Thyroid gland (tissue), 4 donors: ENCODE data around the gene COL23A1. TPM values are rescaled to one million over a fixed set of nuclear protein-coding genes. Genes with fewer than 3 reads are reported as not detected.

Experiments used
- DNase-seq, 2 donors: peaks; one replicate each; pipeline ENCODE4 v3.0.0-alpha.2; 2019
- H3K27ac ChIP-seq, 3 donors: fragments of 200-600 bp; sonication (generic); 1 replicate in 2 of 3; 2 replicates in 1 of 3; pipeline ENCODE4 v1.5.1; 2016 to 2019; ENCODE audit warnings: mild to moderate bottlenecking in 1 of 3, moderate library complexity in 1 of 3
- H3K27me3 ChIP-seq: fragments of 200-600 bp; sonication (generic); one replicate; pipeline ENCODE4 v1.5.1; 2019
- H3K36me3 ChIP-seq, 2 donors: fragments of 200-600 bp; sonication (generic); one replicate each; pipeline ENCODE4 v1.5.1; 2016 to 2019
- H3K4me1 ChIP-seq, 2 donors: fragments of 200-600 bp; sonication (generic); one replicate each; pipeline ENCODE4 v1.5.1; 2017 to 2019
- H3K4me3 ChIP-seq, 3 donors: fragments of 200-600 bp; sonication (generic); replicated peaks in 1 of 3; 1 replicate in 2 of 3; 2 replicates in 1 of 3; pipeline ENCODE4 v1.5.1; 2016; ENCODE audit warnings: mild to moderate bottlenecking in 1 of 3
- H3K9me3 ChIP-seq: fragments of 200-600 bp; sonication (generic); one replicate; pipeline ENCODE4 v1.5.1; 2017
- CTCF ChIP-seq, 6 experiments: fragments of 200-600 bp in 3 of 6; fragments of 450-650 bp in 3 of 6; sonication (generic) in 3 of 6; IDR thresholded peaks; one replicate each; pipeline ENCODE4 v1.5.1; 2016 to 2019; ENCODE audit warnings: antibody characterized with exemption in 6 of 6, mild to moderate bottlenecking in 2 of 6, inconsistent platforms in 1 of 6, moderate library complexity in 1 of 6
- POLR2A ChIP-seq, 2 donors: fragments of 450-650 bp; IDR thresholded peaks; one replicate each; pipeline ENCODE4 v1.6.1; 2017; ENCODE audit warnings: antibody characterized with exemption in 2 of 2, mild to moderate bottlenecking in 2 of 2, moderate library complexity in 1 of 2
- WGBS, 2 donors: methylation state at CpG; one replicate each; pipeline ENCODE4 v1.1.5; 2017; 5-methylcytosine and 5-hydroxymethylcytosine counted together
- intact Hi-C: fragments of 100-400 bp; cut with DNase I; formaldehyde crosslinking; loops from one replicate; pipeline ENCODE4 v1.15.1; 2023
- total RNA-seq, 4 donors: library from RNA; depleted of rRNA; stranded (reverse); fragments of >200 nt; gene quantifications; one replicate each; pipeline ENCODE4 v1.2.3, GENCODE V29; 2016

The COL23A1 gene
- total RNA-seq, 4 donors from 2014 or later, result 76.6 to 108 (median 95.7) TPM

- DNase-seq, result no peak
- TF ChIP-seq CTCF (IDR thresholded peaks at IDR 0.05) (no peak), POLR2A (IDR thresholded peaks at IDR 0.05) (no peak)
- Histone ChIP-seq H3K4me3 (no peak overlapping the region), H3K36me3 (no peaks in the 10 kb centered on the region), H3K27ac (no peak overlapping the region), H3K4me1 (peaks cover 0 to 9% of the 10 kb centered on the region in 2 donors), H3K27me3 (no peaks in the 10 kb centered on the region), H3K9me3 (no peaks in the 10 kb centered on the region)
- WGBS, 2 donors, result 76 to 86% methylated on average over 7 of the region's 7 CpGs
- intact Hi-C loops, result no loop called here
These were observed 17.0 kb downstream of the COL23A1 start for GRCh38 chr5:178573216-178573615.

- DNase-seq, result no peak
- TF ChIP-seq CTCF (IDR thresholded peaks at IDR 0.05) (no peak), POLR2A (IDR thresholded peaks at IDR 0.05) (no peak)
- H3K27ac ChIP-seq, result no peak overlapping the region
- no peak overlapping the region for H3K4me3 ChIP-seq
- H3K27me3 ChIP-seq, result no peaks in the 10 kb centered on the region
- intact Hi-C loops, result no loop called here
- peaks cover 0 to 9% of the 10 kb centered on the region in 2 donors for H3K4me1 ChIP-seq
- 94 to 97% methylated on average over 4 of the region's 4 CpGs for WGBS, 2 donors
- H3K36me3 ChIP-seq, result no peaks in the 10 kb centered on the region
- no peaks in the 10 kb centered on the region for H3K9me3 ChIP-seq
These were observed 17.6 kb downstream of the COL23A1 start for GRCh38 chr5:178572617-178573016.

- Histone ChIP-seq H3K9me3 (no peaks in the 10 kb centered on the region), H3K4me1 (no peaks in the 10 kb centered on the region), H3K36me3 (no peaks in the 10 kb centered on the region), H3K27me3 (no peaks in the 10 kb centered on the region), H3K4me3 (no peak overlapping the region), H3K27ac (no peak overlapping the region)
- 56 to 73% methylated on average over 2 of the region's 2 CpGs for WGBS, 2 donors
- intact Hi-C loops, result no loop called here
- DNase-seq, result no peak
- TF ChIP-seq CTCF (IDR thresholded peaks at IDR 0.05) (no peak), POLR2A (IDR thresholded peaks at IDR 0.05) (no peak)
These were observed 20.7 kb downstream of the COL23A1 start for GRCh38 chr5:178569485-178569884.

GRCh38 chr5:178564811-178565550, 25.2 kb downstream of the COL23A1 start:
- H3K27me3 ChIP-seq, result no peaks in the 10 kb centered on the region
- H3K27ac ChIP-seq, result no peak overlapping the region
- H3K4me3 ChIP-seq, result no peak overlapping the region
- H3K4me1 ChIP-seq, result peaks cover 3 to 9% of the 10 kb centered on the region in 2 donors
- H3K9me3 ChIP-seq, result no peaks in the 10 kb centered on the region
- H3K36me3 ChIP-seq, result no peaks in the 10 kb centered on the region
- WGBS, 2 donors, result 66 to 77% methylated on average over 12 of the region's 12 CpGs
- TF ChIP-seq CTCF (IDR thresholded peaks at IDR 0.05) (no peak), POLR2A (IDR thresholded peaks at IDR 0.05) (no peak)
- intact Hi-C loops, result no loop called here
- DNase-seq, result no peak

- H3K27ac ChIP-seq, result no peak overlapping the region
- DNase-seq, result no peak
- intact Hi-C loops, result no loop called here
- no peaks in the 10 kb centered on the region for H3K27me3 ChIP-seq
- H3K4me3 ChIP-seq, result no peak overlapping the region
- H3K4me1 ChIP-seq, result peaks cover 3 to 9% of the 10 kb centered on the region in 2 donors
- no peaks in the 10 kb centered on the region for H3K36me3 ChIP-seq
- TF ChIP-seq POLR2A (IDR thresholded peaks at IDR 0.05) (no peak), CTCF (IDR thresholded peaks at IDR 0.05) (no peak)
- no peaks in the 10 kb centered on the region for H3K9me3 ChIP-seq
- 36 to 39% methylated on average over 4 of the region's 4 CpGs for WGBS, 2 donors
These were observed 25.8 kb downstream of the COL23A1 start for GRCh38 chr5:178564397-178564796.
